NAMALWA (cell line): Measurements from ENCODE around the gene JAGN1.
"Not testable (repeated sequence)": the region's sequence is repeated elsewhere in the genome, so short reads cannot be mapped to it uniquely, and the experiment has no call there.

Experiments
- DNase-seq: peaks from one replicate; pipeline ENCODE4 v3.0.0-alpha.2; 2015; ENCODE audit warnings: low spot score

JAGN1 gene

GRCh38 chr3:9898467-9899241 lies 8.2 kb downstream of the JAGN1 start:
- DNase-seq = no peak

- no peak for DNase-seq
Observed at GRCh38 chr3:9899289-9899791, 8.9 kb downstream of the JAGN1 start.

GRCh38 chr3:9900965-9901415 lies 10.6 kb downstream of the JAGN1 start:
- not testable (repeated sequence) for DNase-seq

GRCh38 chr3:9901967-9902366 lies 11.6 kb downstream of the JAGN1 start:
- DNase-seq = no peak

GRCh38 chr3:9902372-9903237 lies 12.2 kb downstream of the JAGN1 start, which contains the start of gene IL17RE:
IL17RE (plus strand) TSS chr3:9902848; CDS start chr3:9902933, 85 bp downstream.
- no peak for DNase-seq

- DNase-seq = no peak
Observed at GRCh38 chr3:9903238-9903624, 12.8 kb downstream of the JAGN1 start.

- DNase-seq = no peak
Observed at GRCh38 chr3:9903904-9904303, 13.5 kb downstream of the JAGN1 start.

GRCh38 chr3:9906480-9906879 lies 16.1 kb downstream of the JAGN1 start:
- DNase-seq = no peak

- no peak for DNase-seq
Observed at GRCh38 chr3:9908286-9908685, 17.9 kb downstream of the JAGN1 start.

- no peak for DNase-seq
Observed at GRCh38 chr3:9909221-9910013, 19.0 kb downstream of the JAGN1 start.

- DNase-seq = no peak
Observed at GRCh38 chr3:9911863-9912262, 21.5 kb downstream of the JAGN1 start.

GRCh38 chr3:9912294-9912935 lies 22.0 kb downstream of the JAGN1 start:
- DNase-seq = no peak

- DNase-seq = no peak
Observed at GRCh38 chr3:9913601-9914000, 23.2 kb downstream of the JAGN1 start.

- no peak for DNase-seq
Observed at GRCh38 chr3:9914011-9914410, 23.6 kb downstream of the JAGN1 start.

GRCh38 chr3:9914559-9915253 lies 24.3 kb downstream of the JAGN1 start:
- no peak for DNase-seq

- no peak for DNase-seq
Observed at GRCh38 chr3:9915254-9916141, 25.1 kb downstream of the JAGN1 start.

GRCh38 chr3:9916346-9916733 lies 25.9 kb downstream of the JAGN1 start:
- no peak for DNase-seq

- DNase-seq = no peak
Observed at GRCh38 chr3:9916734-9917680, 26.6 kb downstream of the JAGN1 start, which contains the start of gene IL17RC. IL17RC (plus strand) TSS chr3:9917098; CDS start chr3:9917316, 218 bp downstream.

- DNase-seq = no peak
Observed at GRCh38 chr3:9917820-9918219, 27.4 kb downstream of the JAGN1 start.
